ENCODE results near the gene TEP1. TPM values are rescaled to one million over a fixed set of nuclear protein-coding genes. Genes with fewer than 3 reads are reported as not detected.

Gene TEP1
- total RNA-seq, 1 donor from 2014 or later, result 28.5 TPM

DNA sequence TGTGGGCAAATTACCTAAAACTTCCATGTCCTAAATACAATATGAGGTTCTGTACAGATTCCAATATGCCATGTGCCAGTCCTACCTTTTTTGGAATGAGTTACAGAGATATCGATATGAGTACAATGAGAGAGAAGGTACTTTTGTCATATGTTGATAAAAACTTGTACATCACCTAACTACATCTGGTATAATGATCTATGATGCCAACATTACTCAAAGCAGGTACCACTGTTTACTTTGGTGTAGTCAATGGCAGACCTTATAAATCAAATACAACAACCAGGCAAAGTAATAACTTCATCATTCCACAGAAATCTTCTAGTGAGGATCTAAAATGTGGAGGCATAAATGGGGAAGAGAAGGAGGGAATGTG, 12.7 kb downstream of the TEP1 start:
- Mint-ChIP-seq H3K9me3 (ENCODE audit: low read depth) (no peaks in the 10 kb centered on the region), H3K4me1 (ENCODE audit: low read depth) (no peaks in the 10 kb centered on the region), H3K4me3 (ENCODE audit: low read depth) (no peak overlapping the region), H3K27me3 (no peaks in the 10 kb centered on the region), H3K27ac (peak overlapping the region; percentile 73), H3K36me3 (ENCODE audit: insufficient read depth) (peaks cover 21% of the 10 kb centered on the region)
- TF ChIP-seq, protein P1, sequence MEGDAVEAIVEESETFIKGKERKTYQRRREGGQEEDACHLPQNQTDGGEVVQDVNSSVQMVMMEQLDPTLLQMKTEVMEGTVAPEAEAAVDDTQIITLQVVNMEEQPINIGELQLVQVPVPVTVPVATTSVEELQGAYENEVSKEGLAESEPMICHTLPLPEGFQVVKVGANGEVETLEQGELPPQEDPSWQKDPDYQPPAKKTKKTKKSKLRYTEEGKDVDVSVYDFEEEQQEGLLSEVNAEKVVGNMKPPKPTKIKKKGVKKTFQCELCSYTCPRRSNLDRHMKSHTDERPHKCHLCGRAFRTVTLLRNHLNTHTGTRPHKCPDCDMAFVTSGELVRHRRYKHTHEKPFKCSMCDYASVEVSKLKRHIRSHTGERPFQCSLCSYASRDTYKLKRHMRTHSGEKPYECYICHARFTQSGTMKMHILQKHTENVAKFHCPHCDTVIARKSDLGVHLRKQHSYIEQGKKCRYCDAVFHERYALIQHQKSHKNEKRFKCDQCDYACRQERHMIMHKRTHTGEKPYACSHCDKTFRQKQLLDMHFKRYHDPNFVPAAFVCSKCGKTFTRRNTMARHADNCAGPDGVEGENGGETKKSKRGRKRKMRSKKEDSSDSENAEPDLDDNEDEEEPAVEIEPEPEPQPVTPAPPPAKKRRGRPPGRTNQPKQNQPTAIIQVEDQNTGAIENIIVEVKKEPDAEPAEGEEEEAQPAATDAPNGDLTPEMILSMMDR (IDR thresholded peaks at IDR 0.05; ENCODE audit: unreplicated experiment), result no peak
- no peak for DNase-seq (ENCODE audit: low spot score, unreplicated experiment)

DNA sequence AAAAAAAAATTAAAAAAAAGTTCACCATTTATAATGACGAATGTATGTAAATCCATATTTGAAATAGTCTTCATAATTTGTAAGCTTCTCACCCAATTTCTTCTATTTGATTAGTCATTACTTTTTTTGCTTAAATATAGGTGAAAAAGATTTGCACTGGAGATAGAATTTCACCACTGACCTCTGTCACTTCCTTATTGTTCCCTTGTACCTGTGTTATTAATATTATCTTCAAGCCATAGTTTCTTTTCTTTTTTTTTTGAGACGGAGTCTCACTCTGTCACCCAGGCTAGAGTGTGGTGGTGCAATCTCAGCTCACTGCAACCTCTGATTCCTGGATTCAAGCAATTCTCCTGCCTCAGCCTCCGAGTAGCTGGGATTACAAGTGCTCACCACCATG, 15.8 kb downstream of the TEP1 start:
- no peaks in the 10 kb centered on the region for H3K9me3 Mint-ChIP-seq (ENCODE audit: low read depth)
- H3K4me3 Mint-ChIP-seq (ENCODE audit: low read depth), result no peak overlapping the region
- peaks cover 21% of the 10 kb centered on the region for H3K36me3 Mint-ChIP-seq (ENCODE audit: insufficient read depth)
- no peak for DNase-seq (ENCODE audit: low spot score, unreplicated experiment)
- TF ChIP-seq, protein P1 (IDR thresholded peaks at IDR 0.05; ENCODE audit: unreplicated experiment), result no peak
- H3K4me1 Mint-ChIP-seq (ENCODE audit: low read depth), result no peaks in the 10 kb centered on the region
- H3K27ac Mint-ChIP-seq, result no peak overlapping the region
- no peaks in the 10 kb centered on the region for H3K27me3 Mint-ChIP-seq

DNA sequence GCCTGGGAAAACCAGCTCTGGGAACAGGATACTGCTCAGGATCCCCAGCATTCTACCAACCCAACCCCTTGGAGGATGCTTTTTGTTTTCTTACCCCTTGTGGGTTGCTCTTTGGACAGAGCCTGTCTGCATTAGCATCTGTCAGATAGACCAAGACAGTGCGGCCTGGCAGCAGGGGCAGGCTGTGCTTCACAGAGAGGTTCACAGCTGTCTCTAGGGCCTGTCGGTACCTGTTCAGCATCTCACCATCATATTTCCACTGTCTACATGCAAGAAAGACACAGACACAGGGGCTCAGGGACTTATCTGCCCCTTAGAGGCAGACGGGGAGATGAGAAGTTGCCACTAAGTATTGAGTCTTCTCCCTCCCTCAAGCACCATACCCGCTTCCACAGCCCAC, 21.8 kb downstream of the TEP1 start:
- Mint-ChIP-seq H3K27ac (no peak overlapping the region), H3K4me1 (ENCODE audit: low read depth) (no peaks in the 10 kb centered on the region), H3K27me3 (no peaks in the 10 kb centered on the region), H3K4me3 (ENCODE audit: low read depth) (no peak overlapping the region), H3K9me3 (ENCODE audit: low read depth) (no peaks in the 10 kb centered on the region), H3K36me3 (ENCODE audit: insufficient read depth) (peaks cover 15% of the 10 kb centered on the region)
- DNase-seq (ENCODE audit: low spot score, unreplicated experiment), result no peak
- TF ChIP-seq, protein P1 (IDR thresholded peaks at IDR 0.05; ENCODE audit: unreplicated experiment), result no peak

DNA sequence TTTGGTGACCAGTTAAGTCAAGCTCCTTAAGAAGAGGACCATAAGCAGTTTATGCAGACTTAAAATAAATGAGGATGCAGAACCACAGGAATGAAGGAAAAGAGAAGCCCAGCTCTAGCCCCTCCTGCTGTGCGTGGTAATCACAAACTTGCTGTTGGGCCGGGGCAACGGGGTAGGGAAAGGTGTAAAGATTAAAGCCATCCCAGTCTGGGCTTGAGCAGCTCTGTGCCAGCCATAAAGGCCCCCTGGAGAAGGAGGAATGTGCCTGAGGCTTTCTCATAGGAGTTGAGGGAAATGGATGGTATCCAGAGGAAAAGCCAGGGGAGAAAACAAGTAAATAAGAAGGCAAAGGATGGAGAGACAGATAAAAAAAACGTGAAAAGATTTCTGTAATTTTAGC, 25.1 kb downstream of the TEP1 start:
- TF ChIP-seq, protein P1 (IDR thresholded peaks at IDR 0.05; ENCODE audit: unreplicated experiment), result no peak
- H3K27me3 Mint-ChIP-seq, result no peaks in the 10 kb centered on the region
- no peaks in the 10 kb centered on the region for H3K9me3 Mint-ChIP-seq (ENCODE audit: low read depth)
- no peaks in the 10 kb centered on the region for H3K4me1 Mint-ChIP-seq (ENCODE audit: low read depth)
- no peak overlapping the region for H3K4me3 Mint-ChIP-seq (ENCODE audit: low read depth)
- H3K36me3 Mint-ChIP-seq (ENCODE audit: insufficient read depth), result peaks cover 18% of the 10 kb centered on the region
- no peak for DNase-seq (ENCODE audit: low spot score, unreplicated experiment)
- no peak overlapping the region for H3K27ac Mint-ChIP-seq

DNA sequence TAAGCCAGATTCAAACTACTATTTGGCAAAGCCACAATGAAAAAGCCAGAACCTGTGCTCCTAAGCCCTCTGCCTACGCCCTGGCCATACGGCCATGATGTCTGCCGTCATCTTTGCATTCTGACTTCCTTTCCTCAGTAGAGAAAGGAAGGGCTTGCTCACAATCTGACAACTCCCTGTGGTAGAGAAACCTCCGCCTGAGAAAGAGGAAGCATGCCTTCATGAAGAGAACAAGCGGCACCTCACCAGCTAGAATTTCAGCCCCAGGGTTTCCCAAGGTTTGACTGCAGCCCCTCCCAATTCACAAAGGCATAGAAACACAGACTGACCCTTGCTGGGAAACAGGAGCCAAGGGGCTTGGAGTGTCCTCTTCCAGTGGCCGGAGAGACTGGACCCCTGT, 25.7 kb downstream of the TEP1 start:
- Mint-ChIP-seq H3K4me1 (ENCODE audit: low read depth) (no peaks in the 10 kb centered on the region), H3K36me3 (ENCODE audit: insufficient read depth) (peaks cover 16% of the 10 kb centered on the region), H3K27me3 (no peaks in the 10 kb centered on the region), H3K9me3 (ENCODE audit: low read depth) (no peaks in the 10 kb centered on the region), H3K4me3 (ENCODE audit: low read depth) (no peak overlapping the region), H3K27ac (no peak overlapping the region)
- no peak for DNase-seq (ENCODE audit: low spot score, unreplicated experiment)
- TF ChIP-seq, protein P1 (IDR thresholded peaks at IDR 0.05; ENCODE audit: unreplicated experiment), result no peak
